Lower lobe of right lung (tissue), 2 donors: Measurements from ENCODE around the gene NECAP2. TPM values are rescaled to one million over a fixed set of nuclear protein-coding genes. Genes with fewer than 3 reads are reported as not detected.
A peak's percentile ranks its signal among the peaks of the same experiment; 100 is the strongest.

Experiments used
- ATAC-seq, 2 donors: fragments of 200-7000 bp; cut with Tn5 transposase; one replicate each; pipeline ENCODE4 v1.9.1; 2020 to 2022; ENCODE audit warnings: mild to moderate bottlenecking in 2 of 2, moderate library complexity in 2 of 2
- DNase-seq: peaks from one replicate; pipeline ENCODE4 v3.0.0-alpha.2; 2020
- H3K27ac ChIP-seq: fragments of 200-600 bp; one replicate; pipeline ENCODE4 v1.8.0; 2022
- H3K27me3 ChIP-seq: fragments of 200-600 bp; one replicate; pipeline ENCODE4 v1.8.0; 2022; ENCODE audit warnings: low read depth
- H3K36me3 ChIP-seq: fragments of 200-600 bp; one replicate; pipeline ENCODE4 v1.8.0; 2022; ENCODE audit warnings: mild to moderate bottlenecking
- H3K4me1 ChIP-seq: fragments of 200-600 bp; one replicate; pipeline ENCODE4 v1.8.0; 2022
- H3K4me3 ChIP-seq: fragments of 200-600 bp; one replicate; pipeline ENCODE4 v1.8.0; 2022; ENCODE audit warnings: mild to moderate bottlenecking
- H3K9me3 ChIP-seq: fragments of 200-600 bp; one replicate; pipeline ENCODE4 v1.8.0; 2022
- CTCF ChIP-seq: fragments of 200-600 bp; IDR thresholded peaks from one replicate; pipeline ENCODE4 v1.8.0; 2022; ENCODE audit warnings: antibody characterized with exemption, mild to moderate bottlenecking
- intact Hi-C: fragments of 100-400 bp; cut with DNase I; formaldehyde crosslinking; loops from one replicate; pipeline ENCODE4 v1.11.0; 2022
- total RNA-seq: library from RNA; stranded (reverse); fragmentation: NEBNext Ultra II Directional; extraction: Animal tissue kit (Norgen Biotek cat#: 25700); gene quantifications from one replicate; pipeline ENCODE4 v1.2.1, GENCODE V29; 2021
- donor health status: DM: no; HTN: yes; CAD: no; lungs with severe emphysema.

Gene NECAP2
- total RNA-seq, 1 donor from 2014 or later = 97.7 TPM

- ATAC-seq (no peak), DNase-seq (no peak)
- intact Hi-C loops = no loop called here
- Histone ChIP-seq H3K4me3 (no peak overlapping the region), H3K36me3 (no peaks in the 10 kb centered on the region), H3K27ac (no peak overlapping the region), H3K9me3 (no peaks in the 10 kb centered on the region), H3K27me3 (no peaks in the 10 kb centered on the region), H3K4me1 (peaks cover 8% of the 10 kb centered on the region)
- TF ChIP-seq CTCF = no peak
These were observed 9.9 kb upstream of the NECAP2 start for GRCh38 chr1:16430606-16431005.

- TF ChIP-seq CTCF = no peak
- DNase-seq (no peak), ATAC-seq (peak in 1 of 2 donors; percentile 38)
- Histone ChIP-seq H3K4me3 (no peak overlapping the region), H3K4me1 (peaks cover 8% of the 10 kb centered on the region), H3K27ac (no peak overlapping the region), H3K36me3 (no peaks in the 10 kb centered on the region), H3K27me3 (no peaks in the 10 kb centered on the region), H3K9me3 (no peaks in the 10 kb centered on the region)
- intact Hi-C loops = no loop called here
These were observed 7.5 kb upstream of the NECAP2 start for GRCh38 chr1:16433030-16433429.

- H3K4me3 ChIP-seq = no peak overlapping the region
- TF ChIP-seq CTCF = no peak
- H3K9me3 ChIP-seq = no peaks in the 10 kb centered on the region
- peaks cover 8% of the 10 kb centered on the region for H3K4me1 ChIP-seq
- intact Hi-C loops = no loop called here
- H3K36me3 ChIP-seq = no peaks in the 10 kb centered on the region
- H3K27ac ChIP-seq = no peak overlapping the region
- H3K27me3 ChIP-seq = no peaks in the 10 kb centered on the region
- ATAC-seq (no peak), DNase-seq (no peak)
These were observed 6.5 kb upstream of the NECAP2 start for GRCh38 chr1:16434007-16434406.

GRCh38 chr1:16434501-16434900 lies 6.0 kb upstream of the NECAP2 start:
- no peak for ATAC-seq
- TF ChIP-seq CTCF = no peak
- no peak for DNase-seq

GRCh38 chr1:16436946-16437474 lies 3.5 kb upstream of the NECAP2 start, which contains the start of gene SPATA21:
Gene SPATA21 (minus strand): TSS chr1:16437424. CDS start chr1:16431371, 6,053 bp downstream.
- Histone ChIP-seq H3K27ac (no peak within 1 kb of the TSS), H3K4me1 (peaks cover 22% of the 10 kb centered on the region), H3K27me3 (no peaks in the 10 kb centered on the region), H3K4me3 (no peak within 1 kb of the TSS), H3K36me3 (no peaks in the 10 kb centered on the region), H3K9me3 (no peaks in the 10 kb centered on the region)
- ATAC-seq (no peak), DNase-seq (no peak)
- intact Hi-C loops = no loop called here
- no peak for TF ChIP-seq CTCF

More at GRCh38 chr1:16434501-16434900, 6.0 kb upstream of the NECAP2 start:
- H3K9me3 ChIP-seq = no peaks in the 10 kb centered on the region
- intact Hi-C loops = no loop called here
- no peak overlapping the region for H3K27ac ChIP-seq
- H3K27me3 ChIP-seq = no peaks in the 10 kb centered on the region
- H3K4me1 ChIP-seq = peaks cover 8% of the 10 kb centered on the region
- no peaks in the 10 kb centered on the region for H3K36me3 ChIP-seq
- no peak overlapping the region for H3K4me3 ChIP-seq

GRCh38 chr1:16438516-16438915 lies 2.0 kb upstream of the NECAP2 start:
- Histone ChIP-seq H3K36me3 (peaks cover 12% of the 10 kb centered on the region), H3K9me3 (no peaks in the 10 kb centered on the region), H3K27me3 (no peaks in the 10 kb centered on the region), H3K4me1 (peaks cover 30% of the 10 kb centered on the region), H3K27ac (no peak overlapping the region), H3K4me3 (no peak overlapping the region)
- no peak for ATAC-seq
- intact Hi-C loops = no loop called here
- DNase-seq = no peak
- no peak for TF ChIP-seq CTCF
